B cell (primary cell): Measurements from ENCODE around the gene CD79B.

ENCODE experiments used
- EZH2 ChIP-seq: IDR thresholded peaks from 2 replicates; pipeline ENCODE4 v1.6.1; 2012; ENCODE audit warnings: borderline replicate concordance, low read depth, mild to moderate bottlenecking, moderate library complexity, low read length; ENCODE audit not compliant: insufficient read depth, poor library complexity, severe bottlenecking
- TF ChIP-seq, protein P1 (sequence below): fragments of 200-600 bp; IDR thresholded peaks from one replicate; pipeline ENCODE4 v1.8.0; 2022; ENCODE audit warnings: antibody characterized with exemption, mild to moderate bottlenecking

DNA sequence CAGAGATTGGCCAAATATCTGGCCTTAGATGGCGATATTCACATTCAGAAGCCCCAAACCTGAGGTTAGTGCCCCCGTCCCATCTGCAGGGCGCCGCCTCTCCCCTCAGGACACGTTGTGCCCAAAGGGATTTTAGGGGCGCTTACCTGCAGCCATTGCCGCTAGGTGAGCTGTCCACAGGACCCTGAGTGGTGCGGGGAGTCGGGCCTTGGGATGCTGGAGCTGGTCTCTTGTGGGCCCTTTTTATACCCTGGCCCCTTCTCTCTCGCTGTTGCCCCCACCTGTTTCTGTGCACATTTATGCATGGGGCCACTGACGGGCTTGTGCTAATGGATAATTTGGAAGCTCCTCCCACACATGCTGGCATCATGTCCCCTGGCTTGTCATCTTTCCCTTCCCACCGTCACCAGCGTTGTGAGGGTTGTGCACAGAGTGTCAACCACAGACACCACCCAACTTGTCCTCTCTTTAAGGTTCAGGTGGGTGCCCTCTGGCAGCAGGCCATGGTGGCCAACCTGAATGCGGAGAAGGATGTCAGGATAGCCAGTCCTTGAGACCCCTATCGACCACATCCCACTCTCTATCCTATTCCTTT, 21.0 kb downstream of the CD79B start, which contains the start of gene CSHL1:
- TF ChIP-seq EZH2 = no peak
- TF ChIP-seq, protein P1, sequence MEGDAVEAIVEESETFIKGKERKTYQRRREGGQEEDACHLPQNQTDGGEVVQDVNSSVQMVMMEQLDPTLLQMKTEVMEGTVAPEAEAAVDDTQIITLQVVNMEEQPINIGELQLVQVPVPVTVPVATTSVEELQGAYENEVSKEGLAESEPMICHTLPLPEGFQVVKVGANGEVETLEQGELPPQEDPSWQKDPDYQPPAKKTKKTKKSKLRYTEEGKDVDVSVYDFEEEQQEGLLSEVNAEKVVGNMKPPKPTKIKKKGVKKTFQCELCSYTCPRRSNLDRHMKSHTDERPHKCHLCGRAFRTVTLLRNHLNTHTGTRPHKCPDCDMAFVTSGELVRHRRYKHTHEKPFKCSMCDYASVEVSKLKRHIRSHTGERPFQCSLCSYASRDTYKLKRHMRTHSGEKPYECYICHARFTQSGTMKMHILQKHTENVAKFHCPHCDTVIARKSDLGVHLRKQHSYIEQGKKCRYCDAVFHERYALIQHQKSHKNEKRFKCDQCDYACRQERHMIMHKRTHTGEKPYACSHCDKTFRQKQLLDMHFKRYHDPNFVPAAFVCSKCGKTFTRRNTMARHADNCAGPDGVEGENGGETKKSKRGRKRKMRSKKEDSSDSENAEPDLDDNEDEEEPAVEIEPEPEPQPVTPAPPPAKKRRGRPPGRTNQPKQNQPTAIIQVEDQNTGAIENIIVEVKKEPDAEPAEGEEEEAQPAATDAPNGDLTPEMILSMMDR = no peak
